BJ (cell line): Measurements from ENCODE around the gene RFX4. TPM values are rescaled to one million over a fixed set of nuclear protein-coding genes. Genes with fewer than 3 reads are reported as not detected.

Experiments used
- CTCF ChIA-PET: fragments of 350-600 bp; formaldehyde crosslinking; extraction: SDS; loops from one replicate; lab custom pipeline; 2021; ENCODE audit warnings: antibody characterized with exemption, inconsistent platforms; lab: Yijun Ruan, JAX
- POLR2A ChIA-PET: fragments of 300-600 bp; sonication (Branson Sonifier 250); formaldehyde crosslinking; extraction: SDS; loops from one replicate; lab custom pipeline; 2021; ENCODE audit warnings: antibody characterized with exemption; lab: Charles Lee
- DNase-seq: peaks from one replicate; pipeline ENCODE4 v3.0.0-alpha.2; 2011; ENCODE audit warnings: low read depth
- H3K27me3 ChIP-seq: 2 replicates; pipeline ENCODE4 v1.6.0; 2011; ENCODE audit warnings: low read length; ENCODE audit not compliant: control insufficient read depth, insufficient read depth
- H3K36me3 ChIP-seq: 2 replicates; pipeline ENCODE4 v1.5.1; 2011; ENCODE audit warnings: low read length; ENCODE audit not compliant: control insufficient read depth, insufficient read depth
- H3K4me3 ChIP-seq: 2 replicates; pipeline ENCODE4 v1.5.1; 2011; ENCODE audit warnings: low read depth, mild to moderate bottlenecking, control low read depth, low read length
- polyA plus RNA-seq: library from polyadenylated mRNA; depleted of rRNA; stranded (reverse); fragments of >200 nt; gene quantifications from 2 replicates; pipeline ENCODE4 v1.2.3, GENCODE V29; 2011
- TF ChIP-seq, protein P1 (sequence below): IDR thresholded peaks from 2 replicates; pipeline ENCODE4 v1.5.1; 2011; ENCODE audit warnings: low read depth, mild to moderate bottlenecking, control low read depth, inconsistent platforms, low read length, moderate library complexity; ENCODE audit not compliant: insufficient read depth

The RFX4 gene
- polyA plus RNA-seq, 1 experiment: not detected

DNA sequence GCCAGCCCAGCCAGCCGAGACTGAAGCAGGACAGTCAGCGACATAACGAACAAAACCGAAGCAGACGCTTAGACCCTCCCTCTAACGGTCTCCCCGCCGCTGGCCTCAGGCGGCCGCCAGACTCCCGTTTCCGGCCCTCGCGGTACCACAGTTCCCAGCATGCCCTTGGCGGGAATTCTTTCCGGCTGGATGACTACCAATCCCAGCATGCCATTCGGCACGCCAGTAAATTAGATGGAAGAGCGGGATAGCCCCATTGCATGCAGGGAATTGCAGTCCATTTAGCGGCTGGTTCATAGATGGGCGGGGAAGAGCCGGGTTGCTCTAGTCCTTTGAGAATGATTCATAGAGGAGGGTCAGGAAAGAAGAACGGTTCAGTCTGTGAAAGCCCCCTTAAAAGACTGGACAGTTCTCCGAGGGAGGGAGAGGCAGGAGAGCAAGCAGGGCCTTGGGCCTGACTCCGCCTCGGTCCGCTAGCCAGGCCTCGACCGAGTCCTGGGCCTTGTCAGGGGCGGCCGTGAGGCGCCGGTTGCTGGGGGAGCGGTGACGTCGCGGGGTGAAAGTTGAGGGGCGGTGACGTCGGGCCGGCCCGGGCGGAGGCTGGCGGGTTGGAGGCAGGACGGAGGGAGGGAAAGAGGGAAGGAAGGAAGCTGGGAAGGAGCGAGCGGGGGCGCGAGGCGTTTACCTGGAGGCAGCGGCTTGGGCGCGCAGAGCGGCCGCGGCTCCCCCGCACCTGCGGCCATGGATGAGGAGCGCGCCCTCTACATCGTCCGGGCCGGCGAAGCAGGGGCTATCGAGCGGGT is 191.4 kb downstream of the RFX4 start, which contains the start of gene RIC8B:
Gene RIC8B, plus strand, starts transcription at position 678 of the 803 bp plus-strand sequence. Its CDS starts 64 bp downstream, at position 742.
- ChIA-PET POLR2A (interaction anchor here (0.6 to 0.7 kb wide), 2 partner anchors 25 to 182 kb away, joined by 3 read pairs; no protein-coding TSS in a partner anchor), CTCF (no interaction called here)
- H3K27me3 ChIP-seq: no peaks in the 10 kb centered on the region
- peak within 1 kb of the TSS; percentile 87 for H3K4me3 ChIP-seq
- no peaks in the 10 kb centered on the region for H3K36me3 ChIP-seq
- DNase-seq: peak; percentile 97
- TF ChIP-seq, protein P1, sequence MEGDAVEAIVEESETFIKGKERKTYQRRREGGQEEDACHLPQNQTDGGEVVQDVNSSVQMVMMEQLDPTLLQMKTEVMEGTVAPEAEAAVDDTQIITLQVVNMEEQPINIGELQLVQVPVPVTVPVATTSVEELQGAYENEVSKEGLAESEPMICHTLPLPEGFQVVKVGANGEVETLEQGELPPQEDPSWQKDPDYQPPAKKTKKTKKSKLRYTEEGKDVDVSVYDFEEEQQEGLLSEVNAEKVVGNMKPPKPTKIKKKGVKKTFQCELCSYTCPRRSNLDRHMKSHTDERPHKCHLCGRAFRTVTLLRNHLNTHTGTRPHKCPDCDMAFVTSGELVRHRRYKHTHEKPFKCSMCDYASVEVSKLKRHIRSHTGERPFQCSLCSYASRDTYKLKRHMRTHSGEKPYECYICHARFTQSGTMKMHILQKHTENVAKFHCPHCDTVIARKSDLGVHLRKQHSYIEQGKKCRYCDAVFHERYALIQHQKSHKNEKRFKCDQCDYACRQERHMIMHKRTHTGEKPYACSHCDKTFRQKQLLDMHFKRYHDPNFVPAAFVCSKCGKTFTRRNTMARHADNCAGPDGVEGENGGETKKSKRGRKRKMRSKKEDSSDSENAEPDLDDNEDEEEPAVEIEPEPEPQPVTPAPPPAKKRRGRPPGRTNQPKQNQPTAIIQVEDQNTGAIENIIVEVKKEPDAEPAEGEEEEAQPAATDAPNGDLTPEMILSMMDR: no peak

DNA sequence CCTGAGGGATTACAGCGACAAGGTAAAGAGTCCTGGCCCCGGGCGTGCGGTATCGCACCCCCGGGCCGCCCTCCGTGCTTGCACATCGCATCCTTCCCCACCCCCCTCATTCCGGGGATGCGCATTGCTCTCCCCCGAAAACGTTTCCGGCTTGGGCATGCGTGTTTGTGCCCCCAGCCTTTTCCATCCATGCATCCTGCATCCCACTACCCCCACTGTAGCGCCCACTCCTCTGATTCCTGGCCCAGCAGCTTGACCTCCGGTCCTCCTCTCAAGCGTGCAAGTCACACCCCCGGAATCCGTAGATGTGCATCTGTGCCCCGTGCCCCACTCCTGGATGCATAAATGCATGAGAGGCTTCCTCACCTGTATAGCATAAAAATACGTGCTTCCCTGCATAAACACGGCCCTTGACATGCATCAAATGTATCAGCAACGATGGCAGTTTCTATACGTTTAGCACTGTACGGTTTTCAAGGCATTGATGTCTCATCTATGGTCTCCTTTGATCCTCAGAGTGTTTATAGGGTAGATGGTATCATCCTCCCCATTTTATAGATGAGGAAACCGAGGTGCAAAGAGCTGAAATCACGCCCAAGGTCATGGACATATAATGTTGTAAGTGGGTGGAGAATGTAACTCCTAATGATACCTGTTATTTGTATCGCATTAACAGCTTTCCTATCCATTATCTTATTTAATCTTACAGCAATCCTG is 192.2 kb downstream of the RFX4 start:
- Histone ChIP-seq H3K36me3 (no peaks in the 10 kb centered on the region), H3K4me3 (peak overlapping the region; percentile 78), H3K27me3 (no peaks in the 10 kb centered on the region)
- ChIA-PET POLR2A (interaction anchor here (0.6 to 0.7 kb wide), 2 partner anchors 24 to 182 kb away, joined by 3 read pairs; no protein-coding TSS in a partner anchor), CTCF (interaction anchor here (0.9 kb wide), 1 partner anchor 66 kb away, joined by 3 read pairs; no protein-coding TSS in a partner anchor)
- DNase-seq: no peak
- TF ChIP-seq, protein P1: no peak

DNA sequence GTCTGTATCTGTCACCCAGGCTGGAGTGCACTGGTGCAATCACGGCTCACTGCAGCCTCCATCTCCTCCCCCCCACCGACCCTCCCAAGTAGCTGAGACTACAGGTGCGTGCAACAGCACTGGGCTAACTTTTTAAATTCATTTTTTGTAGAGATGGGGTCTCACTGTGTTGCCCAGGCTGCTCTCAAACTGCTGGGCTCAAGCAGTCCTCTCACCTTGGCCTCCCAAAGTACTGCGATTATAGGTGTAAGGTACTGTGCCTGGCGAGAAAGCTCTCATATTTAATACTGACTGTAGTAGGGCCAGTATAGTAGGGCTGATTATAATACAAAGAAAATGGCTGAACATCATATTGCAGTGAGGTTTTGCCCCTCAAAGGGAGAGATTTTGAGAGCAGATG is 194.1 kb downstream of the RFX4 start:
- no peak for DNase-seq
- ChIA-PET CTCF (no interaction called here), POLR2A (no interaction called here)
- no peaks in the 10 kb centered on the region for H3K36me3 ChIP-seq
- TF ChIP-seq, protein P1: no peak
- H3K27me3 ChIP-seq: no peaks in the 10 kb centered on the region
- no peak overlapping the region for H3K4me3 ChIP-seq

DNA sequence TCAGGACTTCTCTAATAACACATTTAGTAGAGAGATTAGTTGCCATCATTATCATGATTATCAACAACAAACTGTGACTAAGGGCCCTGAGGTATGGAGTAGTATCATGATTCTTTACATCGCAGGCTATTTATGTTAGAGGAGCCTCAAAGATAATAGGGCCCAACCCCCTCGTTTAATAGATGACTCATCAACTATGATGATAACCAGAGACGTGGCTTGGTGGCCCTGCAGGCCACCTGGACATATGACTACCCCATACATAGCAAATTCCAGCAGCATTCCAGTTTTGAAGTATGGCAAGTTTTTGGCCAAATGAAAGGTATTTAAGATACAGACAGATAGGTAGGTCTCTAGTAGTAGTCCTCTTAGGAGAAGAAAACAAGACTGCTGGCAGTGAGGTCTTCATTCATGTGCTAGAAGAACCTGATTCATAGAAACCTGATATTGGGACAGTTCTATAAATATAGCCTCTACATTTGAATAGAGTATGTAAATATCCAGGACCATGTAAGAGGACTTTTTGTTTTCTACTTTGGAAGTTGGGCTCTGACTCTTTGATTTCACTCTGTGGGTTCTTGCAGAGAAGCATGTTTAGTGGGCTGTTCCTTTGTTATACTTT is 197.3 kb downstream of the RFX4 start:
- no peaks in the 10 kb centered on the region for H3K36me3 ChIP-seq
- TF ChIP-seq, protein P1: no peak
- H3K4me3 ChIP-seq: no peak overlapping the region
- DNase-seq: no peak
- CTCF ChIA-PET: no interaction called here
- POLR2A ChIA-PET: no interaction called here
- no peaks in the 10 kb centered on the region for H3K27me3 ChIP-seq

DNA sequence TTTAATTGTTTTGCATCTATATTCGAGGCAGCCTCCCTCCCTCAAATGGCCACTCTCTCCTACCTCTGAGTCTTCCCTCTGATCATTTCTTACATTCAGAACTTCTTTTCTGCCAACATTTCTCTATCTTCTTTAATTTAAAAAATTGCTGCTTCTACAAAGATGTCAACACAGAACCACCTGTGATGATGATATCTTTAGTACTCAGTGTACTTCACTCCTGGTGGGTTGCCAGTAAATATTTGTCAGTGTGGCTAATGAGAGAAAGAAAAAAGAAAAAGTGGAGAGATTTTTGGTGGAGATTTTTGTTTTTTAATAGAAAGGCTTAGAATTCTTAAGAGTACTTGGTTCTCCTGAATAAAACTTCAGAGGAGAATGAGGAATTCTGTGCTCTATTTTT is 199.8 kb downstream of the RFX4 start:
- ChIA-PET CTCF (no interaction called here), POLR2A (no interaction called here)
- Histone ChIP-seq H3K27me3 (no peaks in the 10 kb centered on the region), H3K36me3 (peaks cover 1% of the 10 kb centered on the region; the same call in 1 of the 2 replicates), H3K4me3 (no peak overlapping the region)
- TF ChIP-seq, protein P1: no peak
- no peak for DNase-seq
